Measurements from ENCODE around the gene RALGPS1. TPM values are rescaled to one million over a fixed set of nuclear protein-coding genes. Genes with fewer than 3 reads are reported as not detected.

The RALGPS1 gene
- total RNA-seq, 1 donor from 2014 or later = 21.1 TPM

GRCh38 chr9:127231666-127232065 lies 317.1 kb downstream of the RALGPS1 start:
- DNase-seq = no peak
- intact Hi-C loops (cut with micrococcal nuclease) = no loop called here
- no peak for ATAC-seq

DNA sequence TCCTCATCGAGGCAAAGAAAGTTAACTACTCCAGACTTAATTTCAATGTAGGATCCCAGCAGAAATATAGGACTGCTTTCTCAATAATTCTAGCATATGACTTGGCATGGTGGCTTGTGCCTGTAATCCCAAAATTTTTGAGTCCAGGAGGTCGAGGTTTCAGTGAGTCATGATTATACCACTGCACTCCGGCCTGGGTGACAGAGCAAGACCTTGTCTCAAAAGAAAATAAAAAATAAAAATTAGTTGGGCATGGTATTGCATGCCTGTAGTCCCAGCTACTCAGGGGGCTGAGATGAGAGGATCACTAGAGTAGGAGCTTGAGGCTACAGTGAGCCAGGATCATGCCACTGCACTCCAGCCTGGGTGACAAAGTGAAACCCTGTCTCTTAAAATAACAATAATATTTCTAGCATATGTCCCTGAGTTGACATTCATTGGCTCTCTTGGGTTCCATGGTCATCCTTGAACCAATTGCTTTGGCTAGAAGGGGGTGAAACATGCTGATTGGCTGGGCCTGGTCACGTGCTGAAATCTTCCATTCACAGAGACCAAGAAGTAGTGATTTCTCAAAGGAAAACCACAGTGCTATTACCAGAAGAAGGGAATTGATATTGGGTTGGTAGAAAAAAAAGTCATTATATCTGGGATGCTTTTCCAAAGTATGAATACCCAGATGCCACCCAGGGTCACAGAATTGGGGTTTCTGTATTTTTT lies 318.4 kb downstream of the RALGPS1 start:
- intact Hi-C loops (cut with micrococcal nuclease) = no loop called here
- ATAC-seq = no peak
- DNase-seq = no peak

DNA sequence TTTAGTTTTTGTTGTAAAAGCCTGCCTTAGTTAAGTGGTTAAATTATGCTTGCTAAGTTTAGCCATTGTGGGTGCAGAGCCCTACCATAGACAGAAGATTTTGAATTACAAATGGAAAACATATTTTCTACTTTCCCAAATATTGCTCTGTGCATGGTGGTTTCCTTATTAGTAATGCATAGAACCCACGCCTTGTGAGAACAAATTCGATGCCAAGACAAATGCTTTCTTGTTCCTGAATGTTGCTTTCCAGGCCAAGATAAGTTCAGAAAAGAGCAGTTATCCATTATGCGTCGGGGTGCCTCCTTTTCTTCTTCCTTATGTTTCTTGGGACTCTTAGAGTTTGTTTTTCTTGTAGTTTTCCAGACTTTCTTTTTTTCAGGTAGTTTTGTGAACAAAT lies 319.0 kb downstream of the RALGPS1 start:
- no peak for ATAC-seq
- DNase-seq = no peak
- intact Hi-C loops (cut with micrococcal nuclease) = no loop called here

DNA sequence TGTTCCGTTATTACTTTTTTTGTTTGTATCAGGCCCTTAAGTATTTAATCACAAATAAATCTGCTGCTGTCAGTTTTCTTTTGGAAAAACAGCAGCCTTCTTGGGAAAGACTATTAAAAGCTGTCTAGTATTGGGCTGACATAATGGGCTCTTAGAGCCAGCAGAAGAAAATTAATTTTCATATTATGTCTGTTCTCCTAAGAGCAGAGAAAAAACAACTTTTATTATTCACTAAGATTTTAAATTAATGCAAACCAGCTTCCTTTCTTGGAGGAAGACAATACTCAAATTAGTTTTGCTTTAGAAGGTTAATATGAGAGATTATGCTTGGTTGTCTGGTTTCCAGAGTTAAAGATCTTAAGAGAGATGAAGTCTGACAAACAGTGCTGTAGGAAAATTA lies 319.4 kb downstream of the RALGPS1 start:
- no peak for ATAC-seq
- no peak for DNase-seq
- intact Hi-C loops (cut with micrococcal nuclease) = no loop called here

DNA sequence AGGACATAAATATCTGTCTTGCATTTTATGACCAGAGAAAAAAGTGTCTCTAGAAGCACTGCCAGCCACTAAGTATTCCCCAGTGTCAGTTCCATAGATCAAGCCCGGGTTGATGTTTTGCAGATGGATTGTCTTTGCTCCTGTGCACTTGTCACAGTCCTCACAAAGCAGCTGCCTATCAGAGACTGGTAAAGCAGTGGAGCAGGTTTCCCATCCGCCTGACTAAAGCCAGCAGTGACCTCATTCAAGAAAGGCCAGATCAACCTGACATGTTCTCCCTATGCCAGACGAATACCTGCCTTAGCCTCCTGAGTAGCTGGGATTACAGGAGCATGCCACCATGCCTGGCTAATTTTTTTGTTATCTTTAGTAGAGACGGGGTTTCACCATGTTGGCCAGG lies 323.2 kb downstream of the RALGPS1 start:
- intact Hi-C loops (cut with micrococcal nuclease) = no loop called here

GRCh38 chr9:127241354-127241753 lies 326.8 kb downstream of the RALGPS1 start:
- ATAC-seq (no peak), DNase-seq (no peak)
- intact Hi-C loops (cut with micrococcal nuclease) = no loop called here

More for the DNA sequence above, 323.2 kb downstream of the RALGPS1 start:
- ATAC-seq = peak; percentile 58
- DNase-seq = no peak

- DNase-seq (peak; percentile 100), ATAC-seq (peak; percentile 100)
- intact Hi-C loops (cut with micrococcal nuclease) = no loop called here
Observed at GRCh38 chr9:127244609-127245601, 330.3 kb downstream of the RALGPS1 start.

- ATAC-seq = no peak
- intact Hi-C loops (cut with micrococcal nuclease) = no loop called here
- no peak for DNase-seq
Observed at GRCh38 chr9:127245637-127246164, 331.1 kb downstream of the RALGPS1 start.

DNA sequence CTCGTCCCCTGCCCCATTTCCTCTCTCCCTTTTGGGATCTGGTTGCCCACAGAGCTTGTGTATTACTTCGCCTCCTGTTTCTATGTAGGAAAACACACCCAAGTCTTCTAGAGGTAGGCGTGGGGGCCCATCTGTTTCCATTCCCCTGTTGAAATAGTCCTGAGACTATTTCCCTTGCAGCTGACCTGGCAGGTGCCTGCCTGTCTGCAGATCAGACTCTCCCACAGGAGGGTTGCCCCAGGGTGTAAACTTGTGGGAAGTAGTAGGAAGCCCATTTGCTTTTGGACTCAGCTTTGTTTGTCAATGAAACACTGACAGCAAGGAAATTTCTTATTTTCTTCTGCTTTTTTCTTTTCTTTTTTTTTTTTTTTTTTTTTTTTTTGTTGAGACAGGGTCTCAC lies 333.7 kb downstream of the RALGPS1 start:
- intact Hi-C loops (cut with micrococcal nuclease) = no loop called here
- no peak for ATAC-seq

DNA sequence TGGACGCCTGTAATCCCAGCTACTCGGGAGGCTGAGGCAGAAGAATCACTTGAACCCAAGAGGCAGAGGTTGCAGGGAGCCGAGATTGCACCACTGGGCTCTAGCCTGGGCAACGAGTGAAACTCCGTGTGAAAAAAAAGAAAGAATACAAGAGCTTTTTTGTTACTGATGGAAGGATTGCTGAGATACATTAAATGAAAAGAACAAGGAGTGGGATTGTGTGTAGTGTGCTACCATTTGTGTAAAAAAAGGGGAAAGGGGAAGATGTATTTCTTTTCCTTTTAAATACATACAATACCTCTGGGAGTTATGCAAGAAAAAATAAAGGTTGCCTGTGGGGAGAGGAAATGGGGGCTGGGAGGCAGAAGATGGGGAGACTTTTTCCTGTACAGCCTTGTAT lies 335.3 kb downstream of the RALGPS1 start:
- ATAC-seq (no peak), DNase-seq (no peak)
- intact Hi-C loops (cut with micrococcal nuclease) = no loop called here

More for the DNA sequence above, 333.7 kb downstream of the RALGPS1 start:
- no peak for DNase-seq

GRCh38 chr9:127250896-127251391 lies 336.4 kb downstream of the RALGPS1 start:
- intact Hi-C loops (cut with micrococcal nuclease) = no loop called here
- DNase-seq = no peak
- ATAC-seq = peak; percentile 86

GRCh38 chr9:127252410-127253318 lies 338.1 kb downstream of the RALGPS1 start:
- no peak for ATAC-seq
- intact Hi-C loops (cut with micrococcal nuclease) = no loop called here

DNA sequence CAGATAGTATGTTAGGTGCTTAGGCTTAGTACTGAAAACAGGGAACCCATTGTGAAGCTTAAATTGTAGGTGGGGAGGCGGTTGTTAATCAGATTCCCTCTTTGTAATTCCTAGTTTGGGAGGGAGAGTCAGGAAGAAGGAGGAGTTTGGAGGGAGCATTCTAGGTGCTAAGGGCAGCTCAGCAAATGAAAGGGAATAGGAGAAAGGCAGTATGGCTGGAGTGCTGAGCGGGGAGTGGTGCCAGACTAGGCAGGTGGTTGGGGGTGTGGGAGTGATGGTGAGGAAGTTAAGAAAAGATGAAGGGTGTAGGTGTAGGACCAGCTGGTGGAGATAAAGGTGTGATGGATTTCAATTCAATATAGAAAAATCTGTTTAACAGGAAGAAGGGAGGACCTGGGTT lies 338.9 kb downstream of the RALGPS1 start:
- ATAC-seq = no peak
- DNase-seq = no peak
- intact Hi-C loops (cut with micrococcal nuclease) = no loop called here

More at GRCh38 chr9:127252410-127253318, 338.1 kb downstream of the RALGPS1 start:
- no peak for DNase-seq

DNA sequence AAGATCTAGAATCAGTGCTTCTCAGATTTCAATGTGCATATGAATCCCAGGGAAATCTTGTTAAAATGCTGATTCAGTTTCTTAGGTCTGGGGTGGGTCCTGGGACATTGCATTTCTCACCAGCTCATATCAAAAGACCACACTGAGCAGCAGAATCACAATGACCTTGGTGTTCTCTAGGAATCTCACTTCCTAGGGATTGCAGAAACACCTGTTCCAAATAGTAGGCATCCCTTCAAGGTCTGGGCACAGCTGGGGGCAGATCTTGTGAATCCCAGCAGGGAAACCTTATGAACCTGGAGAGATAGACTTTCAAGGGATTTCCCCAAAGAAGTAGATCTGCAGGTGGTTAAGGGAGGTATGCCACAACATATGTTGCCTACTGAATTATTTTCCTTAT lies 341.1 kb downstream of the RALGPS1 start:
- intact Hi-C loops (cut with micrococcal nuclease) = no loop called here
- DNase-seq (no peak), ATAC-seq (no peak)

DNA sequence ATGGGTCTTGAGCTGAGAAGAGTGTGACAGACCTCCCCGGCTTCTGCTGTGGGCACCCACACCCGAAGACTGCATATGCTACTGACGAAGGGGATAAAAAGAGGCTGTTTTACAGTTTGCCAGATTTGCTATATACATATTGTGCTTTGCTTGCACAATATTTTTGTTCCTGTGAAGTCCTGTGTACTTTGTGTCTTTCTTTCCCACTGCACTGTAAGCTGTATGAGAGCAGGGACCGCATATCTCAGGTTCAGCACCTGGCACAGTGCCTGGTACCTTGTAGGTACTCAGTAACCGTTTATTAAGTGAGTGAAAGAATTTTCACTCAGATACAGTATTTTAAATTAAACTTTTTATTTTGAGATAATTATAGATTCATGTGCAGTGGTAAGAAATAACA lies 341.7 kb downstream of the RALGPS1 start:
- ATAC-seq = peak; percentile 45
- DNase-seq = peak; percentile 49
- intact Hi-C loops (cut with micrococcal nuclease) = no loop called here

DNA sequence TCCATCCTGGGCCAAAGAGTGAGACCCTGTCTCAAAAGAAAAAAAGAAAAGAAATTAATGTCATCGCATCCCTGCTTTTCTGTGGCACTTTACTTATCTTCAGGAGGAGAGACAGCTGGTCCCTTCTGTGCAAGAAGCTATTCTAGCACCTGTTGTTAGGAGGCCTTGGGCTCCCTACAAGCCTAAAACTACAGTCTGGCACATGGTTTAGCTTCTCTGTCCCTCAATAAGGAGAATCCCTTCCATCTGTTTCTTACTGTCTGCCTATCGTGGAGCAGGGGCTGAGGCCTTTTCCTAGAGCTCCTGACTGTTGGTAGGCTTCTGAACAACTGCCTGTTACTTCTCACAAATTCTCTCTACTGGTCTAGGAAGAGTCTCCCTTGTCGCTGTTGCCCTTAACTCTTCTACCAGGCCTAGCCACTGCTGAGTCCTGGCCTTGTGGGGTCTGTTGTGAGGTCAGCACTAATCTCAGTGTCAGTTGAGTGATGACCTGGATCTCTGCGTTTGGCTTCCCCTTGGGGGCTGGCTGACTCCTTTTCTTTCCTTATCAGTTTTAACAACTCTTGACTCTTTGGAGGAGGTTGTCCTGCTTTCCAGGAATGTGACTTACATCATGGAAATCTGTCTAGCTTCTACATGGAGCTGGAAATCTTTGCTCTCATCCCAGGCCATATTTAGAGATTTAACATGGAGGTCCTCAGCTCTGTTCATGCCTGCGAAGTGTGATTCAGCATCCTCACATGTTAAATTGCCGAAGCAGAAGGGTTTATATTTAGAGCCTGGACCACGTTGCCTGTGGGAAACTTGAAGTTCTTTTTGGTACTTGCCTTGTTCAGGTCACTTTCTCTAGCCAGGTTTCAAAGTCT lies 344.3 kb downstream of the RALGPS1 start:
- peak; percentile 56 for ATAC-seq
- intact Hi-C loops (cut with micrococcal nuclease) = no loop called here
- no peak for DNase-seq

- intact Hi-C loops (cut with micrococcal nuclease) = no loop called here
- ATAC-seq = no peak
- no peak for DNase-seq
Observed at GRCh38 chr9:127262602-127263001, 348.0 kb downstream of the RALGPS1 start.

- no peak for ATAC-seq
- intact Hi-C loops (cut with micrococcal nuclease) = no loop called here
- no peak for DNase-seq
Observed at GRCh38 chr9:127263237-127263636, 348.7 kb downstream of the RALGPS1 start.

All from left ventricle myocardium superior (tissue), 1 donor.